Measurements from ENCODE around the gene ANKRD29.
"Not testable (repeated sequence)": the region's sequence is repeated elsewhere in the genome, so short reads cannot be mapped to it uniquely, and the experiment has no call there.

The ANKRD29 gene

GRCh38 chr18:23627321-23627720, 35.4 kb downstream of the ANKRD29 start:
- DNase-seq (no peak), ATAC-seq (replicated peaks) (no peak)
- H3K4me3 Mint-ChIP-seq, result no peak overlapping the region
- H3K36me3 Mint-ChIP-seq, result no peaks in the 10 kb centered on the region
- H3K9me3 Mint-ChIP-seq, result no peaks in the 10 kb centered on the region
- H3K27me3 Mint-ChIP-seq, result peaks cover 6 to 8% of the 10 kb centered on the region in 2 donors
- H3K27ac Mint-ChIP-seq, result no peak overlapping the region
- H3K4me1 Mint-ChIP-seq, result no peaks in the 10 kb centered on the region

- Mint-ChIP-seq H3K4me3 (no peak overlapping the region), H3K9me3 (no peaks in the 10 kb centered on the region), H3K4me1 (peaks cover 0 to 4% of the 10 kb centered on the region in 2 donors), H3K27ac (no peak overlapping the region), H3K27me3 (peaks cover 11 to 13% of the 10 kb centered on the region in 2 donors), H3K36me3 (no peaks in the 10 kb centered on the region)
- ATAC-seq (replicated peaks) (no peak), DNase-seq (no peak)
Measured at GRCh38 chr18:23626451-23627279, 36.0 kb downstream of the ANKRD29 start.

DNA sequence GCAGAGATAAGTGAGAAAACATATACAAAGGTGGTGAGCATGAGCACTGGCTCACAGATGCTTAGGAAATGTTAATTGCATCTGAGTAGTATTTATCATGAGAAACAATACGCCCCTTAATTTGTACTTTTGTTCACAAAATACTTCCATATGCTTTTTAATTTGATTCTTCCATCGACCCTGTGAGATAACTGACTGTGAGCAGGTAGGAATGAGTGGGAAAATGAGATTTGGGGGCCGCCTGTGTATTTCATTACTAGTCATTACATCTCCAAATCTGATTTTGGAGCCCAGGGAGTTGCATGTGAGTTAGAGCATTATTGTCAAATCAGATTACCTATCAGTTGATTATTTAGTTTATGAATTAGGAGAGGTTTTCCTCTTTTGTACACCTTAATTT, 39.7 kb downstream of the ANKRD29 start:
- Mint-ChIP-seq H3K27me3 (peaks cover 34 to 38% of the 10 kb centered on the region in 2 donors), H3K4me1 (peaks cover 7 to 18% of the 10 kb centered on the region in 2 donors), H3K27ac (no peak overlapping the region), H3K36me3 (no peaks in the 10 kb centered on the region), H3K4me3 (no peak overlapping the region), H3K9me3 (no peaks in the 10 kb centered on the region)
- no peak for DNase-seq
- no peak for ATAC-seq (replicated peaks)

DNA sequence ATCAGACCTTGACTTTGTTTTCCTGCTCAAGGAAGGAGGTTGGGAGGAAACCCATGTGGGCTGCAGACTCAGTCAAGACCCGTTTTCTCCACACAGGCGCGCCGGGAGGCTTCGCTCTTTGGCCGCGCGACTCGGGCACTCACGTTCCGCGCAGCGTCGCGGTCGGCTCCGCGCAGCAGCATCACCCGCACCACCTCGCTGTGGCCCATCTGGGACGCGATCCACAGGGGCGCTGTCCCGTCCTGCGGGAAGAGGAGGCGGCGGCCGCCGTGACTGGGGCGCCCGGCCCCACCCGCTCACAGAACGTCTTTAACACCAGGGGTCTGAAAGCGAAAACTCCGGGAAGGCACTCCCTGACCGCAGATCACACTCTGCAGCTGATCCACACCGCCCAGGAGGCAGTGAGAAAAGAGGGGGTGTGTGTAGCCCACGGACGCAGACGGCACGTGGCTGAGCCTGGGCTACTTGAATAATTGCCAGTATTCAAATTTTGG, 43.3 kb downstream of the ANKRD29 start:
- DNase-seq (peak; percentile 14), ATAC-seq (replicated peaks) (peak; percentile 63 to 72)
- Mint-ChIP-seq H3K36me3 (no peaks in the 10 kb centered on the region), H3K27me3 (peaks cover 38 to 47% of the 10 kb centered on the region in 2 donors), H3K4me1 (peaks cover 10 to 26% of the 10 kb centered on the region in 2 donors), H3K9me3 (no peaks in the 10 kb centered on the region), H3K4me3 (peak overlapping the region; percentile 79 to 82), H3K27ac (peak overlapping the region; percentile 20)

DNA sequence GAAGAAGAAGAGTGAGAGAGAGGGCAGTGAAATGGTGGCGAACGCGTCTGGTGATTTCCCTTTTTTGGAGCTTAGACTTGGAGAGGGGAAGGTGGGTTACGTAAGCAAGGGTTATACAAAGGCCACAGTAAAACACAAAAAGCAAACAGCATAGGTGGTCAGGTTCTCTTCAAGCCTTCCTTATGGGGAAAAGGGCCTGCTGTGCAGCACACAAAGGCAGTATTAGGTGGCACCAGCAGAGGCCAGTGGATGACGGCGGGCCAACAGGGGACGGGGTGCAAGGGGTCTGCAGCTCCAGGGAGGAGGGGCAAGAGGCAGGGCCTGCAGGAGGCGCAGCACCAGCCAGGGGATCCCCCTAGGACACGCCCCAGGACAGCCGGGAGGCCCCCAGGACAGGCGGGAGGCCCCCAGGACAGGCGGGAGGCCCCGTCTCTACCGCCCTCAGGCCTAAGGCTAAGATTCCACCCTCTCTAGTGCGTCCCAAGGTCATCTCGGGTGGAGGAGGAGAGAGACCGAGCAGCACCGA, 43.8 kb downstream of the ANKRD29 start:
- peak overlapping the region; percentile 75 for H3K27ac Mint-ChIP-seq
- DNase-seq (peak; percentile 21), ATAC-seq (replicated peaks) (peak; percentile 62 to 69)
- peak overlapping the region; percentile 79 to 82 for H3K4me3 Mint-ChIP-seq
- peaks cover 10 to 26% of the 10 kb centered on the region in 2 donors for H3K4me1 Mint-ChIP-seq
- no peaks in the 10 kb centered on the region for H3K9me3 Mint-ChIP-seq
- peaks cover 38 to 47% of the 10 kb centered on the region in 2 donors for H3K27me3 Mint-ChIP-seq
- H3K36me3 Mint-ChIP-seq, result no peaks in the 10 kb centered on the region

- H3K27me3 Mint-ChIP-seq, result peaks cover 38 to 47% of the 10 kb centered on the region in 2 donors
- H3K27ac Mint-ChIP-seq, result peak overlapping the region; percentile 52
- DNase-seq, result no peak
- H3K36me3 Mint-ChIP-seq, result no peaks in the 10 kb centered on the region
- no peaks in the 10 kb centered on the region for H3K9me3 Mint-ChIP-seq
- peaks cover 10 to 32% of the 10 kb centered on the region in 2 donors for H3K4me1 Mint-ChIP-seq
- peak overlapping the region; percentile 36 to 66 for H3K4me3 Mint-ChIP-seq
- peak in 1 of 2 donors; percentile 14 for ATAC-seq (replicated peaks)
Measured at GRCh38 chr18:23617412-23618014, 45.2 kb downstream of the ANKRD29 start.

DNA sequence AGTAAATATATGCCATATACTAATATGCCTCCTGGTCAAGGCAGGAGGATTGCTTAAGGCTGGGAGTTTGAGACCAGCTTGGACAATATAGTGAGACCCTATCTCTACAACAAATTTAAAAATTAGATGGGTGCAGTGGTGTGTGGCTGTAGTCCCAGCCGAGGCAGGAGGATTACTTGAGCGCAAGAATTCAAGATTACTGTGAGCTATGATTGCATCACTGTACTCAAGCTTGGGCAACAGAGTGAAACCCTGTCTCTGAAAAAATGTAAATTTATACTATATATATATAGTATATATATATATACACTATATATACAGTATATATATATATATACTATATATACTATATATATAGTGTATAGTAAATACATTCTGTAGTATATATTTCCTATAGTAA, 46.5 kb downstream of the ANKRD29 start:
- no peaks in the 10 kb centered on the region for H3K9me3 Mint-ChIP-seq
- no peak for DNase-seq
- H3K27me3 Mint-ChIP-seq, result peaks cover 30 to 38% of the 10 kb centered on the region in 2 donors
- ATAC-seq (replicated peaks), result no peak
- peaks cover 6 to 35% of the 10 kb centered on the region in 2 donors for H3K4me1 Mint-ChIP-seq
- H3K36me3 Mint-ChIP-seq, result no peaks in the 10 kb centered on the region
- no peak overlapping the region for H3K27ac Mint-ChIP-seq
- H3K4me3 Mint-ChIP-seq, result no peak overlapping the region

DNA sequence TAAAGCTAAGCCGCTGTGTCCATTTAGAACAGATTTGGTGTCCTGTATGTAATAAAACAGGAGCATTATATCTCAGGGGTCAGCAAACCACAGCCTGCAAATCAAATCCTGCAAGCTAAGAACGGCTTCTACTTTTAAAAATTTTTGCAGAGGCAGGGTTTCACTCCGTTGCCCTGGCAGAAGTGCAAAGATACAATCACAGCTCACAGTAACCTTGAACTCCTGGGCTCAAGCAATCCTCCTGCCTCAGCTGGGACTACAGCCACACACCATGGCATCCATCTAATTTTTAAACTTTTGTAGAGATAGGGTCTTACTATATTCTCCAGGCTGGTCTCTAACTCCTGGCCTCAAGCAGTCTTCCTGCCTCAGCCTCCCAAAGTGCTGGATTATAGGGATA, 47.8 kb downstream of the ANKRD29 start:
- no peak for DNase-seq
- Mint-ChIP-seq H3K4me1 (peaks cover 6 to 31% of the 10 kb centered on the region in 2 donors), H3K9me3 (no peaks in the 10 kb centered on the region), H3K27ac (no peak overlapping the region), H3K27me3 (peaks cover 17 to 24% of the 10 kb centered on the region in 2 donors), H3K36me3 (no peaks in the 10 kb centered on the region), H3K4me3 (no peak overlapping the region)
- no peak for ATAC-seq (replicated peaks)

DNA sequence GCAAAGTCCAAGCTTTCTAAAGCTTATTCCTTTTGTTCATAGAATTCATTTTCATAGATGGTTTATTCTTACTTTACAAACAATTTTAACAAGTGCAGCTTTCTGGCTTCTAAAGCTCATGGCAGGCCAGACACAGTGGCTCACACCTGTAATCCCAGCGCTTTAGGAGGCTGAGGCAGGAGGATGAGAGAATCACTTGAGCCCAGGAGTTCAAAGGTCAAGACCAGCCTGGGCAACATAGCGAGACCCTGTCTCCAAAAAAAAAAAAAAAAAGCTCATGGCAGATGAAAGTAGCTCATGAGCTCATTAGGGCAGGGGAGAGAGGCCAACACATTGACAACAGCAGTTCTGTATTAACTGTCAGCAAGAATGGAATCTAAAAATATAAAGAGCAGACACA, 48.3 kb downstream of the ANKRD29 start:
- peaks cover 6 to 27% of the 10 kb centered on the region in 2 donors for H3K4me1 Mint-ChIP-seq
- H3K4me3 Mint-ChIP-seq, result no peak overlapping the region
- H3K36me3 Mint-ChIP-seq, result no peaks in the 10 kb centered on the region
- no peak for DNase-seq
- peaks cover 14 to 19% of the 10 kb centered on the region in 2 donors for H3K27me3 Mint-ChIP-seq
- H3K9me3 Mint-ChIP-seq, result no peaks in the 10 kb centered on the region
- H3K27ac Mint-ChIP-seq, result no peak overlapping the region
- no peak for ATAC-seq (replicated peaks)

- H3K4me3 Mint-ChIP-seq; H3K27ac Mint-ChIP-seq; H3K9me3 Mint-ChIP-seq; ATAC-seq (replicated peaks); H3K27me3 Mint-ChIP-seq; DNase-seq; H3K36me3 Mint-ChIP-seq: not testable (repeated sequence)
- H3K4me1 Mint-ChIP-seq, result peaks cover 3 to 17% of the 10 kb centered on the region in 2 donors
Measured at GRCh38 chr18:23613091-23613475, 49.6 kb downstream of the ANKRD29 start.

DNA sequence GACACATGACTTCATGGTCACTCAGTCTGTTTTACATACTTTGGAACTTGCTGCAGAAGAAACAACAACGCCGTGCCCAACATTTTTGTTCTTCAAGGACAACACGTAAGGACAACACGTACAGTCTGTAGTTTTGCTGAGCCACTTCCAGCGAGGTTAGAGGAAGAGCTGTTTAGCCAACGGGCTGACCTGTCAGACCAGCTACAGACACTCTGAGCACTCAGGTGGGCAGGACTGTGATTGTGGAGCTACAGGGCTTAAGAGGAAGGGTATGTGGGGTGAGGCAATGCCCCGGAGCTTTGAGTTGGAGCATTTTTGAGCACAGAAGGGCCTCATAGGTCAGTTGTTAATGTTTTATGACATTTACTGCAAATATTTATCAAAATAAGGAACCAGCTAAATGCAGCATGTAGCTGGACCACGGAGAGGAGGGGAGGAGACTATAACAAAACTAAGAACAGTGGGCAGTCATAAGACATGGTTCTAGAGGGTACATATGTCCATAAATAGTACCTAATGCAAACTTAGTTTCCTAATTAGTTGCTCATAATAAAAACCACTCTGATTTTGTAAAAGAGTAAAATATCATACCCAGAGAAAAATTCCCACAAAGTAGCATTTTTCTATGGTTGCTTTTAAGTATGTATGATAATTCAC, 50.1 kb downstream of the ANKRD29 start:
- DNase-seq (no peak), ATAC-seq (replicated peaks) (peak; percentile 57 to 75)
- Mint-ChIP-seq H3K4me1 (peaks cover 0 to 12% of the 10 kb centered on the region in 2 donors), H3K27me3 (peaks cover 4 to 6% of the 10 kb centered on the region in 2 donors), H3K4me3 (no peak overlapping the region), H3K27ac (no peak overlapping the region), H3K36me3 (no peaks in the 10 kb centered on the region), H3K9me3 (no peaks in the 10 kb centered on the region)

DNA sequence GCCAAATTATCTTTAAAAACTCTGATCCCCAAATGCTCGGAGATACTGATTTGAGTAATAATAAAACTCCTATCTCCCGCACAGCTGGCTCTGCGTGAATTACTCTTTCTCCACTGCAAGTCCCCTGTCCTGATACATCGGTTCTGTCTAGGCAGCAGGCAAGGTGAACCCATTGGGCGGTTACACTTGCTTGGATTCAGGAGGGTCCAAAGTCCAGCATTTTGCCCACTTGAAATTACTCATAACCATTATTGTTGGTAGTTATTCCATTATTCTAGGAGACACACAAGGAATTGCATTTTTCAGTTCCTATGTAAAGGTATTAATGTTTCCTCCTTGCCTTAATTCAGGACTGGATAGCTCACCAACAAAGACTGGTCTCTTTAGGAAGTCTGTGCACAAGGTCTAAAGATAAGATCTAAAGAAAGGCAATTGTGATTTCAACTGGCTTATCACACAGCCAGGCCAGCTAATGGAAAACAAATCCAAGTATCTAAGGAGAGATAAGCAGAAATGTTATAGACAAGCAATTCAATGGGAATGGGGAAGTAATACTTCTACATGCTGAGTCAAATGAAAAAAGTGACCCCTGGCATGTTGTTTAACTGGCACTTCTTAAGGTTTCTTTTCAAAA, 53.2 kb downstream of the ANKRD29 start:
- Mint-ChIP-seq H3K4me3 (no peak overlapping the region), H3K9me3 (no peaks in the 10 kb centered on the region), H3K36me3 (no peaks in the 10 kb centered on the region), H3K27me3 (peaks cover 0 to 6% of the 10 kb centered on the region in 2 donors), H3K27ac (no peak overlapping the region), H3K4me1 (peaks cover 0 to 9% of the 10 kb centered on the region in 2 donors)
- ATAC-seq (replicated peaks) (peak in 1 of 2 donors; percentile 33), DNase-seq (no peak)

DNA sequence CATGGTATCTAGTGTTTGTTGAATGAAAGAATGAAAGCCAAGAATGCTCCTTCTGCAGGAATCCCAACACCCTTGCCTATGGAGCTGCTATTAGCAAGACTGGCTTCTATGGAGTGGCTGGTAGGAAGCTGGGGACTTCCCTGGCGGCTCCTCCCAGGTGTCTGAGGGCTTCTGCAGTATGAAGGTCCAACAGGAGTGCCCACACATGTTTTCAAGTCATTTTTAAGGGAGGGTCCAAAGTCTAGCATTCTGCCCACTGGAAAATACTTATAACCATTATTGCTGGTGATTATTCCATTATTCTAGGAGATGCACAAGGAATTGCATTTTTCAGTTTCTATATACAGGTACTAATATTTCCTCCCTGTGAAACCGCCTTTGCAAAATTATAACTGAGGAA, 54.5 kb downstream of the ANKRD29 start:
- Mint-ChIP-seq H3K4me1 (peaks cover 3 to 14% of the 10 kb centered on the region in 2 donors), H3K4me3 (no peak overlapping the region), H3K36me3 (no peaks in the 10 kb centered on the region), H3K9me3 (no peaks in the 10 kb centered on the region), H3K27ac (no peak overlapping the region), H3K27me3 (peaks cover 0 to 6% of the 10 kb centered on the region in 2 donors)
- ATAC-seq (replicated peaks), result no peak
- no peak for DNase-seq

DNA sequence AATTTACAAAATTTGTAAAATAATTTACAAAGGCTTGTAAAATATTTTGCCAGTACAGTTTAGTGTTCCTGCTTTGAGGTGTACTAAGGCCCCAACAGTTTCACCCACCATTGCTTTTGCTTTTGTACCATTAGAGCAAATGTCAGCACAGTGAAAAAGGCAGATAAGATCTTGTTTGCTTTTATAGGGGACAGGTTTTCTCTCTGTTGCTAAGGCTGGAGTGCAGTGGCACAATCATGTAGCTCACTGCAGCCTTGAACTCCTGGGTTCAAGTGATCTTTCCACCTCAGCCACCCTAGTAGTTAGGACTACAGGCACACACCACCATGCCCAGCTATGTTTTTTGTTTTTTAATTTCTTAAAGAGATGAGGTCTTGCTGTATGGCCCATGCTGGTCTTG, 56.8 kb downstream of the ANKRD29 start:
- peaks cover 0 to 6% of the 10 kb centered on the region in 2 donors for H3K27me3 Mint-ChIP-seq
- DNase-seq (no peak), ATAC-seq (replicated peaks) (no peak)
- peaks cover 3 to 11% of the 10 kb centered on the region in 2 donors for H3K4me1 Mint-ChIP-seq
- H3K9me3 Mint-ChIP-seq, result no peaks in the 10 kb centered on the region
- no peak overlapping the region for H3K4me3 Mint-ChIP-seq
- H3K27ac Mint-ChIP-seq, result no peak overlapping the region
- no peaks in the 10 kb centered on the region for H3K36me3 Mint-ChIP-seq
